GM19328 (cell line): ENCODE data around the gene PNPLA6.
"Not testable (repeated sequence)": the region's sequence is repeated elsewhere in the genome, so short reads cannot be mapped to it uniquely, and the experiment has no call there.

ENCODE experiments used
- ATAC-seq: cut with Tn5 transposase; IDR thresholded peaks from one replicate; pipeline ENCODE4 v1.9.1; 2021; ENCODE audit warnings: mild to moderate bottlenecking, moderate library complexity; ENCODE audit not compliant: unreplicated experiment

PNPLA6 gene

GRCh38 chr19:7529610-7530490 lies 5.7 kb upstream of the PNPLA6 start:
- ATAC-seq: no peak

GRCh38 chr19:7533281-7533885 lies 2.1 kb upstream of the PNPLA6 start:
- no peak for ATAC-seq

- no peak for ATAC-seq
These were observed 1.5 kb upstream of the PNPLA6 start for GRCh38 chr19:7533925-7534480.

GRCh38 chr19:7534531-7535046 lies 928 bp upstream of the PNPLA6 start:
- ATAC-seq: no peak

GRCh38 chr19:7535998-7536695 lies 630 bp downstream of the PNPLA6 start:
- no peak for ATAC-seq

- not testable (repeated sequence) for ATAC-seq
These were observed 3.5 kb downstream of the PNPLA6 start for GRCh38 chr19:7538990-7539389.

- ATAC-seq: no peak
These were observed 4.4 kb downstream of the PNPLA6 start for GRCh38 chr19:7539827-7540425.

GRCh38 chr19:7540761-7541474 lies 5.4 kb downstream of the PNPLA6 start:
- no peak for ATAC-seq

GRCh38 chr19:7541475-7541824 lies 5.9 kb downstream of the PNPLA6 start:
- ATAC-seq: no peak

- ATAC-seq: no peak
These were observed 6.4 kb downstream of the PNPLA6 start for GRCh38 chr19:7541828-7542443.

GRCh38 chr19:7542556-7543348 lies 7.2 kb downstream of the PNPLA6 start:
- no peak for ATAC-seq

GRCh38 chr19:7544626-7545025 lies 9.1 kb downstream of the PNPLA6 start:
- no peak for ATAC-seq

- ATAC-seq: no peak
These were observed 9.8 kb downstream of the PNPLA6 start for GRCh38 chr19:7545300-7545699.

- ATAC-seq: no peak
These were observed 10.4 kb downstream of the PNPLA6 start for GRCh38 chr19:7545904-7546303.

- no peak for ATAC-seq
These were observed 11.6 kb downstream of the PNPLA6 start for GRCh38 chr19:7547159-7547558.

- no peak for ATAC-seq
These were observed 14.1 kb downstream of the PNPLA6 start for GRCh38 chr19:7549429-7550148.

- no peak for ATAC-seq
These were observed 14.8 kb downstream of the PNPLA6 start for GRCh38 chr19:7550169-7550770.
